Posterior cingulate gyrus (tissue), 11 donors: Measurements from ENCODE around the gene CASP10.

Experiments
- DNase-seq, 10 donors: peaks; one replicate each; pipeline versions ENCODE4 v3.0.0 to v3.0.0-alpha.2; 2020 to 2021; ENCODE audit warnings: mixed read lengths in 3 of 10
- intact Hi-C: fragments of 100-400 bp; cut with DNase I; formaldehyde crosslinking; loops from one replicate; pipeline ENCODE4 v1.15.1; 2023

CASP10 gene

DNA sequence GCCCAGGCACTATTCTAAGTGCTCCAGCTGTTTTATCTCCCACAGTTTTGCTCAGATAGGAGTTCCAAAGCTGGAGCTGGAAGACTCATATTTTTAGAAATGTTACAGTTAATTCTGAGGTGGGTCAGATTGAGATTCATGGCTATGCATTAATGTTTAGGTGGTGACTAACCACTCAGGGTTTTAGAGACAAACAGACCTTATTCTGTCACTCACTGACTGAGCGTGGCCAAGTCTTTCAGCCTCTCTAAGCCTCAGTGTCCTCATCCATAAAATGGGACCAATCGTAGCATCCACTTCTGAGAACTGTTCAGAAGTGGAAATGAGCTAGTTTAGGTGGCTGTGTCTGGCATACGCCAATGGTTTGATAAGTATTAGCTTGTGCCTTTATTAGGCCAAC, 73.1 kb downstream of the CASP10 start:
- intact Hi-C loops, result no loop called here

GRCh38 chr2:201257381-201257955, 74.5 kb downstream of the CASP10 start:
- intact Hi-C loops, result no loop called here
- DNase-seq, result no peak

More for the DNA sequence above, 73.1 kb downstream of the CASP10 start:
- DNase-seq, result no peak

- no peak for DNase-seq
- intact Hi-C loops, result no loop called here
These were observed 75.2 kb downstream of the CASP10 start for GRCh38 chr2:201257956-201258665.

DNA sequence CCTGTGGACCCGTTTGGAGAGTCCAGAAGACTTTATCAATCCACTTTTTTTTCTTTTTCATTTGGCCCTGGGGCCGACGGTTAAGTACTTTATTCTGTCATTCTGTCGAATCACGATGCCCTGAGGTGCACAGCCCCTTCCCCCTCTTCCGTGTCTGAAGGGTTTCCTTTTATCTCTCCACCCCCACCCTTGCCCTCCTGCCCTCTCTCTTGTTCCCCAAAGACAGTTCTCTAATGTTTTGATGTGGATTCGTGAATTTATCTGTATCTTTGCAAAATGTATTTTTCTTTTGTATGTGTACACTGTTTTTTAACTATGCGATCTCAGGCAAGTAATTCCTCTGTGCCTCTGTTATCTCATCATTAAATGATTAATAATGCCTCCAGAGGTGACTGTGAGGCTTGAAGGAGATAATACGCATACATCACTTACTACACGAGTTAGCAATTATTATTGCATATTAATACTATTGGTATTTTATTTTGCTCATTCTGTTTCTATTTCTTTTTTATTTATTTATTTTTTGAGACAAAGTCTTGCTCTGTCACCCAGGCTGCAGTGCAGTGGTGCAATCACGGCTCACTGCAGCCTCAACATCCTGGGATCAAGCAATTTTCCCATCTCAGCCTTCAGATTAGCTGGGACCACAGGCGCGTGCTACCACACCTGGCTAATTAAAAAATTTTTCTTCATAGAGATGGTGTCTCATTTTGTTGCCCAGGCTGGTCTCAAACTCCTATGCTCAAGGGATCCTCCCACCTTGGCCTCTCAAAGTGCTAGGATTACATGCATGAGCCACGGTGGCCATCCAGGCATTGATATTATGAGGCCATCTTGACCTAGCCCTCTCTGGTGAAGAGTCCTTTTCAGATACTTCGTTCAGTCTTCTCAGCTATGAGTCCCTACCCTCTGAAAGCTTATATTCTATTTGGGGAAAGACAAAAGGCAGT, 76.0 kb downstream of the CASP10 start:
- intact Hi-C loops, result no loop called here
- no peak for DNase-seq

GRCh38 chr2:201260302-201260800, 77.4 kb downstream of the CASP10 start, which contains the start of gene CASP8:
CASP8 (plus strand) TSS chr2:201260536; CDS start chr2:201266487, 5,951 bp downstream.
- DNase-seq, result no peak
- intact Hi-C loops, result no loop called here

DNA sequence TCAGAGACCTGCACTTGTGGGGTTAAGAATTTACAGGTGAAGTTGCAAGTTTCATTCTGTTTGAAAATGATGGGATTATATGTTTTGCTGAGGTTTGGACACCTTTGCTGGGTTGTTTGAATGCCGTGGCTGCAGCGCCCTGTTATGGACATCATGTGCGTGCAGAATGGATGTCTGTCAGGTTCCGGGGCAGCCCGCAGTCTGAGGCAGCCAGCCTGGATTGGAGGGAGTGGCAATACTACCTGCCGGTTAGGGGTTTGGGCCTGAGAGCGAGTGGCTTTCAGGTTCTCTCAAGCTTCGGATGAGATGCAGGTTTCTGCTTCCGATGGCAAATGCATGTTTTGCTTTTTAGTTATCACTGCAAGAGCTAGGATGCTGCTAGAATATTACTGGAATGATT, 78.5 kb downstream of the CASP10 start:
- peak in 1 of 10 donors; percentile 67 for DNase-seq
- intact Hi-C loops, result no loop called here

DNA sequence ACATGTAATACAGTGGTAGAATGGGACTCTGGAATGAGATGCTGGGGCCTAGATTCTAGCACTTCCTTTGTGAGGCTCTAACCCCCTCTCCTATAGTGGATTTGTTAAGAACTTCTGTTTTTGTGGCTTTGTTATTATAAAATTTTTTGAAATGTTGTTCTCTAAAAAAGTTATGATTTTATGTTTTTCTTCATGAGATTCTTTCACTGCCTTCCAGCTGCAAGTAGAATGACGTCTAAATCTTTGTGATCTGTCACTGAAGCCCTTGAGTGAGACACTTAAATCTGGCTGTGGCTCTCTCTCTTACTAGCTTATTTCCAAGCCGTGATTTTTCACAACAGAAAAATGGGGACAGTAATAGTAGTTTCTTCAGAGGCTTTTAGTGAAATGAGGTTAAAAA, 79.0 kb downstream of the CASP10 start:
- intact Hi-C loops, result no loop called here
- DNase-seq, result no peak

DNA sequence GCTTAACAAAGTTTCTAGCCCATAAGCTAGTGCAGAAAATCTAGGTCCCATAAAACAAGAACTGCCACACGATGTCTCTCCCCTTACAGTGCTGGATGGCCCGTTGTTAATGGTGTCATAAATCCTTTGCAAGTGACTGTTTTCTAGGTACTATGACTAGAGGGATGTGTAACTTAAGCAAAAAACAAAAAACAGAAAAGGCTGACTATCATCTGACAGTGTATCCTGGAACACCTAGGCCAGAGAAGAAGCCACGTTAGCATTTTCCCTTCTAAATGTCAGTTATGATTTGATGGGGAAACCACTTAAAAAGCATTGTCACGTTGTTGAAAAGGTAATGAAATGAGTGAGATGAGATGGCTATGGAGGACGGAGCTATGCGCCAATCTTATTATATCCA, 79.8 kb downstream of the CASP10 start:
- intact Hi-C loops, result no loop called here
- no peak for DNase-seq

DNA sequence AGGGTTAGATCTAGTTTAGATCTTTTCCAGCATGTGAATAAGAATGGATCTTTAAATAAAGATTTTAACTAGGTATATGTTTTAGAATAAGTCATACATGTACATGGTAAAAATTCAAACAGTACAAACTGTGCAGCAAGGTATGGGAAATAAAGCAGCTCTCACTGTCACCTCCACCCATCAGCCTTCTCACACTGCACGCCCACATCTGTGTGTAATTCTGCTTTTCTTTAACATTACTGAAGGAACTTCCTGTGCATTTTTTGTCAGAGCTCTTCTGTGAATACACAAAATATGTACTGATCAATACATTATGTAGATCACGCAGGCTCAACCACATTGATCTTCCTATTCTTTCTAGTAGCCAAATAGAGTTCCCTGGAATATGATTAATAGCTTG, 80.8 kb downstream of the CASP10 start:
- intact Hi-C loops, result no loop called here
- DNase-seq, result no peak

- no peak for DNase-seq
- intact Hi-C loops, result no loop called here
These were observed 81.7 kb downstream of the CASP10 start for GRCh38 chr2:201264472-201265173.

- no peak for DNase-seq
- intact Hi-C loops, result no loop called here
These were observed 83.7 kb downstream of the CASP10 start for GRCh38 chr2:201266629-201267028.

- intact Hi-C loops, result no loop called here
These were observed 84.5 kb downstream of the CASP10 start for GRCh38 chr2:201267278-201268030.

DNA sequence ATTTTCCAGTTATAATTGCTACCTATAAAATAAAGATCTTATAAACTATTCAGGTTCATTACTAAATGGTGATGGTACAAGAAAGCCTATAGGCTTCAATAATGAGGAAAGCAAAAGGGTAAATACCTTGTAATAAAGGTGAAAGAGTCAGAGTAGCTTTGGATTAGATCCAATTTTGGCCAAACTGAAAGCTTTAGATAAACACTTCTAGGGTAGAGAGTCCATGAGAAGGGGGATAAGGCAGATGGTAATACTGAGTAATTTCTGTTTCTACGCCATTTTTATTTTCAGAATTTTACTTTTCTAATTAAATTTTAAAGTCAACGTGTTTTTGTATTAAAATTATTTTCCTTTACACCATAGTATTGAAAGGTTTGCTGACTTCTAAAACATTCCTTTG, 86.8 kb downstream of the CASP10 start:
- DNase-seq, result no peak
- intact Hi-C loops, result no loop called here

More at GRCh38 chr2:201267278-201268030, 84.5 kb downstream of the CASP10 start:
- DNase-seq, result no peak

DNA sequence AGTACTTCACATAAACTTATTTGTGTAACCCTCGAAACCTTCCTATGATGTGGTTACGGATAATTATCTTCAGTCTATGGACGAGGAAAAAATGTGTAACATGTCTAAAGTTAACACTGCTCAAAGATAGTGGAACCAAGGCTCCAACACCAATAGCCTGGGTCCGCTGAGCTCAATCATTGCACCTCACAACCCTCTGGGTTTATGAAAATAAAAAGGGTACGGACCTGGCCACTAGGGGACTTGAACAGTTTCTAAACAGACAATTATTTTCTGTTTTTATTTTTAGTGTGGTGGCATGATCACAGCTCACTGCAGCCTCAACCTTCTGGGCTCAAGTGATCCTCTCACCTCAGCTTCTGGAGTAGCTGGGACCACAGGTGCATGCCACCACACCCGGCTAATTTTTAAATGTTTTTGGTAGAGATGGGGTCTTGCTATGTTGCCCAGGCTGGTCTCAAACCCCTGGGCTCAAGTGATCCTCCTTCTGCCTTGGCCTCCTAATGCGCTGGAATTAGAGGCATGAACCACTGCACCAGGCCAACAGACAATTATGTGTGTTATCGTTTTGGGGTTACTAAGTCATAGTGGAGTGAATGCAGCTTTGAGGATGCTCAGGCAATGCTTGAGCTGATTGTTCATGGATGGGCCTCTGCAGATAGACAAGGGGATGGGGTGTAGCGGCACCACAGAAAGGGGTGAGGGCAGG, 87.5 kb downstream of the CASP10 start:
- intact Hi-C loops, result no loop called here
- DNase-seq, result no peak

GRCh38 chr2:201271917-201272316, 89.0 kb downstream of the CASP10 start:
- intact Hi-C loops, result no loop called here
- no peak for DNase-seq

- intact Hi-C loops, result no loop called here
- DNase-seq, result no peak
These were observed 90.5 kb downstream of the CASP10 start for GRCh38 chr2:201273330-201273983.

DNA sequence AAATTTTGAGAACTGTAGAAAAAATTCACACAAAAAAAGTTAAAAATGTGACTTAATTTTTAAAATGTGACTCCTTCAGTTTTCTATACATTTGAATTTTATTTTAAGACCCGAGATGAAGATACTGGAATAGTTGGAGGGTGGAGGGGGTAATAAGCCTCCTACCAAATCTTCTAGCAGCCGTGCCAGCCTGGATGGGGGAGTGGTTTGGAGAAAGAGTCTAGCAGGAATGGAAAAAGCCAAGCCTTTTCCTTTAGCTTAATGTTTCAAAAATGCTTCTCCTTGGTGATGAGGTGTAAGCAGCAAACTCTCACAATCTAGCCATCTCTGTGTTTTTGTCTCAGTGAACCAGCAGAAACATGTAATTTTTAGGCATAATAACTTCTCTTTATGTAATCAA, 92.1 kb downstream of the CASP10 start:
- intact Hi-C loops, result no loop called here
- DNase-seq, result peak in 1 of 10 donors; percentile 18

GRCh38 chr2:201275990-201276389, 93.0 kb downstream of the CASP10 start:
- DNase-seq, result no peak
- intact Hi-C loops, result no loop called here

GRCh38 chr2:201276511-201276910, 93.6 kb downstream of the CASP10 start:
- intact Hi-C loops, result no loop called here
- no peak for DNase-seq
